ENCODE measurements around the gene HS1BP3. TPM values are rescaled to one million over a fixed set of nuclear protein-coding genes. Genes with fewer than 3 reads are reported as not detected.

Gene HS1BP3
- total RNA-seq, 1 donor from 2014 or later: 16.5 TPM

GRCh38 chr2:20633001-20633400, 17.9 kb downstream of the HS1BP3 start:
- Mint-ChIP-seq H3K27ac (no peak overlapping the region), H3K27me3 (ENCODE audit: low read depth) (no peaks in the 10 kb centered on the region), H3K9me3 (no peaks in the 10 kb centered on the region), H3K36me3 (peaks cover 7% of the 10 kb centered on the region), H3K4me1 (peaks cover 23% of the 10 kb centered on the region), H3K4me3 (no peak overlapping the region)
- no peak for TF ChIP-seq CTCF (IDR thresholded peaks at IDR 0.05; ENCODE audit: unreplicated experiment)
- no peak for DNase-seq (ENCODE audit: low spot score in 2 of 2, unreplicated experiment in 2 of 2)

GRCh38 chr2:20632446-20632990, 18.4 kb downstream of the HS1BP3 start:
- H3K27ac Mint-ChIP-seq: no peak overlapping the region
- no peaks in the 10 kb centered on the region for H3K9me3 Mint-ChIP-seq
- H3K27me3 Mint-ChIP-seq (ENCODE audit: low read depth): no peaks in the 10 kb centered on the region
- TF ChIP-seq CTCF (IDR thresholded peaks at IDR 0.05; ENCODE audit: unreplicated experiment): no peak
- DNase-seq (ENCODE audit: low spot score in 2 of 2, unreplicated experiment in 2 of 2): no peak
- H3K36me3 Mint-ChIP-seq: peaks cover 2% of the 10 kb centered on the region
- no peak overlapping the region for H3K4me3 Mint-ChIP-seq
- H3K4me1 Mint-ChIP-seq: peaks cover 23% of the 10 kb centered on the region

GRCh38 chr2:20631617-20632307, 19.1 kb downstream of the HS1BP3 start:
- H3K36me3 Mint-ChIP-seq: peaks cover 2% of the 10 kb centered on the region
- no peaks in the 10 kb centered on the region for H3K27me3 Mint-ChIP-seq (ENCODE audit: low read depth)
- no peaks in the 10 kb centered on the region for H3K9me3 Mint-ChIP-seq
- no peak overlapping the region for H3K27ac Mint-ChIP-seq
- no peak for DNase-seq (ENCODE audit: low spot score in 2 of 2, unreplicated experiment in 2 of 2)
- no peak for TF ChIP-seq CTCF (IDR thresholded peaks at IDR 0.05; ENCODE audit: unreplicated experiment)
- no peak overlapping the region for H3K4me3 Mint-ChIP-seq
- H3K4me1 Mint-ChIP-seq: peaks cover 23% of the 10 kb centered on the region

- Mint-ChIP-seq H3K4me1 (peaks cover 22% of the 10 kb centered on the region), H3K27me3 (ENCODE audit: low read depth) (no peaks in the 10 kb centered on the region), H3K27ac (no peak overlapping the region), H3K36me3 (peaks cover 1% of the 10 kb centered on the region), H3K4me3 (no peak overlapping the region), H3K9me3 (no peaks in the 10 kb centered on the region)
- DNase-seq (ENCODE audit: low spot score in 2 of 2, unreplicated experiment in 2 of 2): no peak
- TF ChIP-seq CTCF (IDR thresholded peaks at IDR 0.05; ENCODE audit: unreplicated experiment): no peak
These were observed 19.9 kb downstream of the HS1BP3 start for GRCh38 chr2:20630967-20631366.

- H3K4me1 Mint-ChIP-seq: peaks cover 11% of the 10 kb centered on the region
- no peaks in the 10 kb centered on the region for H3K36me3 Mint-ChIP-seq
- H3K27me3 Mint-ChIP-seq (ENCODE audit: low read depth): no peaks in the 10 kb centered on the region
- H3K9me3 Mint-ChIP-seq: no peaks in the 10 kb centered on the region
- H3K4me3 Mint-ChIP-seq: no peak overlapping the region
- no peak for DNase-seq (ENCODE audit: low spot score in 2 of 2, unreplicated experiment in 2 of 2)
- H3K27ac Mint-ChIP-seq: no peak overlapping the region
- TF ChIP-seq CTCF (IDR thresholded peaks at IDR 0.05; ENCODE audit: unreplicated experiment): no peak
These were observed 21.2 kb downstream of the HS1BP3 start for GRCh38 chr2:20629581-20630171.

Measured in mesothelial cell of epicardium (in vitro differentiated cells).